Measurements from ENCODE around the gene TNIK.
A peak's percentile ranks its signal among the peaks of the same experiment; 100 is the strongest.

TNIK gene

GRCh38 chr3:171093462-171093861, 366.7 kb downstream of the TNIK start:
- H3K4me3 ChIP-seq (ENCODE audit: low read depth, low read length), result no peak overlapping the region
- DNase-seq (ENCODE audit: low read depth), result no peak
- TF ChIP-seq POLR2A (IDR thresholded peaks at IDR 0.05; ENCODE audit: extremely low read depth, insufficient read length) (no peak), MYC (IDR thresholded peaks at IDR 0.05; ENCODE audit: low read depth, low read length) (no peak), CTCF (IDR thresholded peaks at IDR 0.05; ENCODE audit: low read depth, low read length) (no peak)
- TF ChIP-seq, protein P1, sequence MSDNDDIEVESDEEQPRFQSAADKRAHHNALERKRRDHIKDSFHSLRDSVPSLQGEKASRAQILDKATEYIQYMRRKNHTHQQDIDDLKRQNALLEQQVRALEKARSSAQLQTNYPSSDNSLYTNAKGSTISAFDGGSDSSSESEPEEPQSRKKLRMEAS (IDR thresholded peaks at IDR 0.05; ENCODE audit: low read depth, low read length), result no peak

DNA sequence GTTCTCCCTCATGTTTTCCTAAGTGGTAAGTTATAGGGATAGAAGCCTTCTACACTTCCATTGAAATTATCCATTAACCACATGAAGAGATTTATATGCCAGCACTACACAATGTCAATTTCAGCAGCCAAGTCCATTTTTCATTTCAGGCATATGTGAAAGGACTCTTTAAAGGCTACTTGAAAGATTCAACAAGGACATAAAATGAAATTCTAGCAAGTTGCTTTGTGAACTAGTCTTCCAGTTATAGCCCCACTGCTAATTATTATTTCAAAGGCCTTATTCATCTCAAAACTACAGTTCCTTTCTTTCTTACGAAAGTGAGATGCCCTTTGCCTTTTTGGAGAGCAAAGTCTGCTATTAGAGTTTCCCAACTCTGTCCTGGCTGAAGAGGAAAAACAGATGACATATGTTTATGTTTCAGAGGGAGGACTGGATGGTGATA, 367.7 kb downstream of the TNIK start:
- no peak for TF ChIP-seq MYC (IDR thresholded peaks at IDR 0.05; ENCODE audit: low read depth, low read length)
- TF ChIP-seq, protein P1 (IDR thresholded peaks at IDR 0.05; ENCODE audit: low read depth, low read length), result no peak
- no peak for TF ChIP-seq POLR2A (IDR thresholded peaks at IDR 0.05; ENCODE audit: extremely low read depth, insufficient read length)
- no peak for TF ChIP-seq CTCF (IDR thresholded peaks at IDR 0.05; ENCODE audit: low read depth, low read length)
- DNase-seq (ENCODE audit: low read depth), result no peak
- H3K4me3 ChIP-seq (ENCODE audit: low read depth, low read length), result no peak overlapping the region

DNA sequence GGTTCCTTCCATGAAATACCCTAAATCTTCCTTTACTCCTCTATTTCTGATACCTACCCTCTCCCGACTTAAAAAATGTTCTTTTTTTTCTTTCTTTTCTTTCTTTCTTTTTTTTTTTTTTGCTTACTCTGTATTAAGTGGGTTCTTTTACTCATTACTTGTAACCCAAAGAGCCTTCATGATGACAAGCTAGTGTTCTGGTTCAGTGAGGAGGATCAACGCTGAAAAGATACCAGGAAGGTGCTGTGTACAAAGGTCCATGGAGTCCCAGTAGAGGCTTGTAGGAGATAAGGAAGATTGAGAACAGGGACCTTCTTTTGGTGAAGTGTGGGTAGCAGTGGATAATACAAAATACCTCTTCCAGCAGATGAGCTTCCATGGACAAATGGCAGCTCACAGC, 369.9 kb downstream of the TNIK start:
- DNase-seq (ENCODE audit: low read depth), result no peak
- no peak overlapping the region for H3K4me3 ChIP-seq (ENCODE audit: low read depth, low read length)
- TF ChIP-seq MYC (IDR thresholded peaks at IDR 0.05; ENCODE audit: low read depth, low read length), result no peak
- TF ChIP-seq POLR2A (IDR thresholded peaks at IDR 0.05; ENCODE audit: extremely low read depth, insufficient read length), result no peak
- no peak for TF ChIP-seq CTCF (IDR thresholded peaks at IDR 0.05; ENCODE audit: low read depth, low read length)
- TF ChIP-seq, protein P1 (IDR thresholded peaks at IDR 0.05; ENCODE audit: low read depth, low read length), result no peak

- peak; percentile 43 for DNase-seq (ENCODE audit: low read depth)
- H3K4me3 ChIP-seq (ENCODE audit: low read depth, low read length), result no peak overlapping the region
- TF ChIP-seq POLR2A (IDR thresholded peaks at IDR 0.05; ENCODE audit: extremely low read depth, insufficient read length) (no peak), MYC (IDR thresholded peaks at IDR 0.05; ENCODE audit: low read depth, low read length) (no peak), CTCF (IDR thresholded peaks at IDR 0.05; ENCODE audit: low read depth, low read length) (no peak)
- TF ChIP-seq, protein P1 (IDR thresholded peaks at IDR 0.05; ENCODE audit: low read depth, low read length), result no peak
These were observed 371.0 kb downstream of the TNIK start for GRCh38 chr3:171088964-171089754.

DNA sequence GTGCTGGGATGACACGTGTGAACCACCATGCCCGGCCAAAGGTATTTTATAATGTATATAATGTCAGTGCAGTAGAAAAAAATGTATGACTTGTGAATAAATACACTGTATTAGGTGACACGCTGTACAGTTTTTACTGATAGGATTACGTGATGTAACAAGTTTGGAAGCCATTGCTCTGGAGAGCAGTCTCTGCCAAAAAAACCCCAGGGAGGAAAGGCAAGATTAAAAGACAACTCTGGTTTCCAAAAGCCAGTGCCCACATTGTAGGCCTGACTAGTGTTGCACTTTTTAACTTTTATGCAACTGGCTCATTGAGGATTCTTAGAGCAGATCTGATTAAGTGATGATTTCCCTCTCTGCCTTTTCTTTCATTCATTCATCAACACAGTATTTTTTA, 371.7 kb downstream of the TNIK start:
- TF ChIP-seq, protein P1 (IDR thresholded peaks at IDR 0.05; ENCODE audit: low read depth, low read length), result no peak
- TF ChIP-seq CTCF (IDR thresholded peaks at IDR 0.05; ENCODE audit: low read depth, low read length), result no peak
- no peak for TF ChIP-seq MYC (IDR thresholded peaks at IDR 0.05; ENCODE audit: low read depth, low read length)
- no peak for TF ChIP-seq POLR2A (IDR thresholded peaks at IDR 0.05; ENCODE audit: extremely low read depth, insufficient read length)
- no peak for DNase-seq (ENCODE audit: low read depth)

More for the DNA sequence above, 371.7 kb downstream of the TNIK start:
- H3K4me3 ChIP-seq (ENCODE audit: low read depth, low read length), result no peak overlapping the region

Measured in NB4 (cell line).